GM23248 (cell line): ENCODE results near the gene CD96.

Experiments used
- EZH2 ChIP-seq: fragments of 200-600 bp; sonication (generic); IDR thresholded peaks from 2 replicates; pipeline ENCODE4 v1.6.1; 2018; ENCODE audit warnings: antibody characterized with exemption, mild to moderate bottlenecking; ENCODE audit not compliant: insufficient read depth, poor library complexity, severe bottlenecking
- EZH2phosphoT487 ChIP-seq: fragments of 200-600 bp; sonication (generic); IDR thresholded peaks from 2 replicates; pipeline ENCODE4 v1.6.1; 2018; ENCODE audit warnings: antibody characterized with exemption, moderate library complexity, mild to moderate bottlenecking, low read depth; ENCODE audit not compliant: insufficient read depth

GRCh38 chr3:111566844-111567243 lies 24.8 kb downstream of the CD96 start:
- no peak for TF ChIP-seq EZH2phosphoT487
- no peak for TF ChIP-seq EZH2
